NCI-H2029 treated with DMSO at 0.1 percent for 48 hours (cell line): ENCODE data around the gene HS3ST3B1.

Experiments used
- DNase-seq: peaks from one replicate; lab custom pipeline; 2025; lab: John Stamatoyannopoulos, UW

Gene HS3ST3B1

GRCh38 chr17:14300575-14301278 lies at the start of gene HS3ST3B1:
TSS of gene HS3ST3B1 (plus strand) at chr17:14301081. CDS start at chr17:14301519, 438 bp downstream.
- peak; percentile 83 for DNase-seq

- DNase-seq = no peak
Measured at GRCh38 chr17:14261406-14261805, 39.5 kb upstream of the HS3ST3B1 start.

GRCh38 chr17:14268264-14268663 lies 32.6 kb upstream of the HS3ST3B1 start:
- no peak for DNase-seq

GRCh38 chr17:14269473-14269872 lies 31.4 kb upstream of the HS3ST3B1 start:
- DNase-seq = no peak

- no peak for DNase-seq
Measured at GRCh38 chr17:14270508-14270907, 30.4 kb upstream of the HS3ST3B1 start.

GRCh38 chr17:14276535-14277250 lies 24.2 kb upstream of the HS3ST3B1 start:
- no peak for DNase-seq

GRCh38 chr17:14281530-14281929 lies 19.4 kb upstream of the HS3ST3B1 start:
- no peak for DNase-seq

GRCh38 chr17:14282726-14283125 lies 18.2 kb upstream of the HS3ST3B1 start:
- no peak for DNase-seq

GRCh38 chr17:14289162-14289561 lies 11.7 kb upstream of the HS3ST3B1 start:
- DNase-seq = no peak

GRCh38 chr17:14294876-14295275 lies 6.0 kb upstream of the HS3ST3B1 start:
- DNase-seq = no peak

GRCh38 chr17:14295676-14296075 lies 5.2 kb upstream of the HS3ST3B1 start:
- no peak for DNase-seq

GRCh38 chr17:14296166-14296910 lies 4.5 kb upstream of the HS3ST3B1 start:
- DNase-seq = no peak

- no peak for DNase-seq
Measured at GRCh38 chr17:14297161-14297851, 3.6 kb upstream of the HS3ST3B1 start.

- DNase-seq = no peak
Measured at GRCh38 chr17:14298221-14298946, 2.5 kb upstream of the HS3ST3B1 start.

- no peak for DNase-seq
Measured at GRCh38 chr17:14298947-14299279, 2.0 kb upstream of the HS3ST3B1 start.

GRCh38 chr17:14299280-14300141 lies 1.4 kb upstream of the HS3ST3B1 start:
- no peak for DNase-seq

GRCh38 chr17:14301279-14302090 lies 604 bp downstream of the HS3ST3B1 start:
- DNase-seq = no peak

GRCh38 chr17:14302091-14302430 lies 1.2 kb downstream of the HS3ST3B1 start:
- DNase-seq = no peak

GRCh38 chr17:14302431-14303099 lies 1.7 kb downstream of the HS3ST3B1 start:
- DNase-seq = no peak
